Measurements from ENCODE around the gene CACNG6. TPM values are rescaled to one million over a fixed set of nuclear protein-coding genes. Genes with fewer than 3 reads are reported as not detected.

The CACNG6 gene
- total RNA-seq, 3 donors from 2014 or later (not counting 1 experiment from before 2014, with no cell fraction given), result 11.5 TPM; not detected in 2

GRCh38 chr19:53958168-53958571, 33.3 kb upstream of the CACNG6 start:
- Histone ChIP-seq H3K4me3 (ENCODE audit: low read length) (no peak overlapping the region), H3K36me3 (ENCODE audit: control insufficient read depth, insufficient read depth, low read length) (no peaks in the 10 kb centered on the region), H3K9me3 (ENCODE audit: control insufficient read depth, insufficient read depth, low read length) (no peaks in the 10 kb centered on the region), H3K4me1 (ENCODE audit: control insufficient read depth, insufficient read depth, low read length) (no peaks in the 10 kb centered on the region), H3K27ac (ENCODE audit: low read length) (no peak overlapping the region), H3K27me3 (ENCODE audit: control insufficient read depth, insufficient read depth, low read length) (peaks cover 35% of the 10 kb centered on the region)
- Mint-ChIP-seq H3K27ac (no peak overlapping the region), H3K4me1 (peaks cover 0 to 16% of the 10 kb centered on the region in 2 donors), H3K27me3 (ENCODE audit: low read depth in 2 of 2) (peaks cover 53 to 69% of the 10 kb centered on the region in 2 donors), H3K4me3 (no peak overlapping the region), H3K36me3 (no peaks in the 10 kb centered on the region), H3K9me3 (peaks cover 0 to 2% of the 10 kb centered on the region in 2 donors)
- ATAC-seq, result no peak
- TF ChIP-seq CTCF (IDR thresholded peaks at IDR 0.05), result no peak
- intact Hi-C loops (cut with micrococcal nuclease), result no loop called here
- 9% methylated on average over 10 of the region's 14 CpGs for WGBS (ENCODE audit: insufficient coverage)
- no peak for DNase-seq

GRCh38 chr19:53958823-53959757, 32.3 kb upstream of the CACNG6 start:
- H3K27ac Mint-ChIP-seq, result no peak overlapping the region
- no peak overlapping the region for H3K4me3 ChIP-seq (ENCODE audit: low read length)
- H3K4me1 ChIP-seq (ENCODE audit: control insufficient read depth, insufficient read depth, low read length), result no peaks in the 10 kb centered on the region
- intact Hi-C loops (cut with micrococcal nuclease), result no loop called here
- DNase-seq (no peak), ATAC-seq (no peak)
- no peak overlapping the region for H3K4me3 Mint-ChIP-seq
- no peaks in the 10 kb centered on the region for H3K36me3 Mint-ChIP-seq
- peaks cover 38% of the 10 kb centered on the region for H3K27me3 ChIP-seq (ENCODE audit: control insufficient read depth, insufficient read depth, low read length)
- peaks cover 0 to 21% of the 10 kb centered on the region in 2 donors for H3K4me1 Mint-ChIP-seq
- peaks cover 59 to 78% of the 10 kb centered on the region in 2 donors for H3K27me3 Mint-ChIP-seq (ENCODE audit: low read depth in 2 of 2)
- H3K36me3 ChIP-seq (ENCODE audit: control insufficient read depth, insufficient read depth, low read length), result no peaks in the 10 kb centered on the region
- WGBS (ENCODE audit: insufficient coverage), result 3% methylated on average over 20 of the region's 22 CpGs
- H3K27ac ChIP-seq (ENCODE audit: low read length), result no peak overlapping the region
- H3K9me3 ChIP-seq (ENCODE audit: control insufficient read depth, insufficient read depth, low read length), result no peaks in the 10 kb centered on the region
- TF ChIP-seq CTCF (IDR thresholded peaks at IDR 0.05), result no peak
- peaks cover 0 to 2% of the 10 kb centered on the region in 2 donors for H3K9me3 Mint-ChIP-seq

DNA sequence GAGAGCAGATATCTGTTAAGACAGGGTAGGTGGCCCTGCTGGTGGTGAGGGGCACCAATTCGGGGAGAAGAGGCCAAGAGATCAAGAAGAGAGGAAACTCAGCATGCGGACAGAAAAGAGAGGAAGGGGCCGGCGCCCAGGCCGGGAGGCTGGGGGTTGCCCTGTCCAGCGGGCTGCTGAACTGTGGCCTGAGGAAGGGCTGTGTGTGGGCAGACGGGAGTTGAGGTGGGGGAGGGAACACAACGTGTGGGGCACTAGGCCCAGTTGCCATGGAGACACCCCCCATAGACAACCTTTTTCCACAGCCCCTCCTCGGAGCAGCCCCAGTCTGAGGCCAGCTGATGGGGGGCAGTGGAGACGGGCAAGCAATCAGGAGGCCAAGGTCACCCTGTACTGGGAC, 31.2 kb upstream of the CACNG6 start:
- Mint-ChIP-seq H3K9me3 (peaks cover 0 to 2% of the 10 kb centered on the region in 2 donors), H3K36me3 (no peaks in the 10 kb centered on the region), H3K27ac (no peak overlapping the region), H3K4me1 (peaks cover 0 to 26% of the 10 kb centered on the region in 2 donors), H3K4me3 (no peak overlapping the region), H3K27me3 (ENCODE audit: low read depth in 2 of 2) (peaks cover 65 to 84% of the 10 kb centered on the region in 2 donors)
- intact Hi-C loops (cut with micrococcal nuclease), result no loop called here
- H3K27ac ChIP-seq (ENCODE audit: low read length), result no peak overlapping the region
- H3K9me3 ChIP-seq (ENCODE audit: control insufficient read depth, insufficient read depth, low read length), result no peaks in the 10 kb centered on the region
- H3K4me3 ChIP-seq (ENCODE audit: low read length), result no peak overlapping the region
- WGBS (ENCODE audit: insufficient coverage), result 11% methylated on average over 7 of the region's 10 CpGs
- H3K36me3 ChIP-seq (ENCODE audit: control insufficient read depth, insufficient read depth, low read length), result no peaks in the 10 kb centered on the region
- no peak for DNase-seq
- ATAC-seq, result no peak
- no peaks in the 10 kb centered on the region for H3K4me1 ChIP-seq (ENCODE audit: control insufficient read depth, insufficient read depth, low read length)
- peaks cover 38% of the 10 kb centered on the region for H3K27me3 ChIP-seq (ENCODE audit: control insufficient read depth, insufficient read depth, low read length)
- TF ChIP-seq CTCF (IDR thresholded peaks at IDR 0.05), result no peak

Measured in natural killer cell (primary cell).